GM13976 (cell line): ENCODE data around the gene CDK5RAP1.
"Not testable (repeated sequence)": the region's sequence is repeated elsewhere in the genome, so short reads cannot be mapped to it uniquely, and the experiment has no call there.

Source experiments
- DNase-seq: peaks from one replicate; pipeline ENCODE4 v3.0.0; 2012; ENCODE audit warnings: low spot score
- in situ Hi-C: fragments of 300-500 bp; cut with MboI; formaldehyde crosslinking; loops from one replicate; pipeline ENCODE4 v1.12.0; 2022; ENCODE audit warnings: low sequenced_read_pairs, mixed read lengths, inconsistent platforms; ENCODE audit not compliant: unreplicated experiment
- TF ChIP-seq, protein P1 (sequence below): IDR thresholded peaks from 2 replicates; pipeline ENCODE4 v1.5.1; 2012; ENCODE audit warnings: borderline replicate concordance, mild to moderate bottlenecking; ENCODE audit not compliant: insufficient read depth; ENCODE audit errors: extremely low read depth, missing control alignments, control extremely low read depth

CDK5RAP1 gene

DNA sequence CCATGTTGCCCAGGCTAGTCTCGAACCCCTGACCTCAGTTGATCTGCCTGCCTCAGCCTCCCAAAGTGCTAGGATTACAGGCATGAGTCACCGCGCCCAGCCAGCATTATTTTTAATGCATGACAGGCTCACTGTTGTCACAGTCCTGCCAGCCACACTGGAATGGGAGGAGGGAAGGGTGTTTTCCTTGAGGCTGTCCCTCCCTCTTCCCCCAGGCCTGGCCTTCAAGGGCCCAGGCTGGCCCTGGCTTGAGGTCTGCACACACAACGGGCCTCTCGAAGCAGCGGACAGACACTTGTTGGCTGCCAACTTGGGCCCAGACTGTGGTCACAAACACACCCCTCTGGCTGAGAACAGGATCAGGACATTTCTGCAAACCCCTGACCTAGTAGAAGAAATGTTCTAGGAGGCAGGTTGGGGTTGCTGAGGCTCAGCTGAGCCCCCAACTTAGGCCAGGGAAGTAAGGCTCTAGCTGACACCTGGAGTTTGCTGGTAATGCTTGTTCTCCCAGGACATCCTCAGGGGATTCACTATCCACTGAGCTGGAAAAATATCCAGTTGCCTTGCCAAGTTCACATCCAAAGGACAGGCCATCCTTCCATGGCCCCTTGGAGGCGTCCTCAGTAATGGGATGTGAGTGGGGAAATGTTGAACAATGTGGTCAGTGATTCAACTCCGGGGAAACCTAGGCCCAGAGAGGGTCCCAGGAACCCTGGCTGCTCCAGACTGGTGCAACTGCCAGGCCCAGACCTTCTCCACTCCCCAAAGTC is 32.3 kb upstream of the CDK5RAP1 start:
- TF ChIP-seq, protein P1, sequence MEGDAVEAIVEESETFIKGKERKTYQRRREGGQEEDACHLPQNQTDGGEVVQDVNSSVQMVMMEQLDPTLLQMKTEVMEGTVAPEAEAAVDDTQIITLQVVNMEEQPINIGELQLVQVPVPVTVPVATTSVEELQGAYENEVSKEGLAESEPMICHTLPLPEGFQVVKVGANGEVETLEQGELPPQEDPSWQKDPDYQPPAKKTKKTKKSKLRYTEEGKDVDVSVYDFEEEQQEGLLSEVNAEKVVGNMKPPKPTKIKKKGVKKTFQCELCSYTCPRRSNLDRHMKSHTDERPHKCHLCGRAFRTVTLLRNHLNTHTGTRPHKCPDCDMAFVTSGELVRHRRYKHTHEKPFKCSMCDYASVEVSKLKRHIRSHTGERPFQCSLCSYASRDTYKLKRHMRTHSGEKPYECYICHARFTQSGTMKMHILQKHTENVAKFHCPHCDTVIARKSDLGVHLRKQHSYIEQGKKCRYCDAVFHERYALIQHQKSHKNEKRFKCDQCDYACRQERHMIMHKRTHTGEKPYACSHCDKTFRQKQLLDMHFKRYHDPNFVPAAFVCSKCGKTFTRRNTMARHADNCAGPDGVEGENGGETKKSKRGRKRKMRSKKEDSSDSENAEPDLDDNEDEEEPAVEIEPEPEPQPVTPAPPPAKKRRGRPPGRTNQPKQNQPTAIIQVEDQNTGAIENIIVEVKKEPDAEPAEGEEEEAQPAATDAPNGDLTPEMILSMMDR: no peak
- DNase-seq: no peak
- in situ Hi-C loops: no loop called here

DNA sequence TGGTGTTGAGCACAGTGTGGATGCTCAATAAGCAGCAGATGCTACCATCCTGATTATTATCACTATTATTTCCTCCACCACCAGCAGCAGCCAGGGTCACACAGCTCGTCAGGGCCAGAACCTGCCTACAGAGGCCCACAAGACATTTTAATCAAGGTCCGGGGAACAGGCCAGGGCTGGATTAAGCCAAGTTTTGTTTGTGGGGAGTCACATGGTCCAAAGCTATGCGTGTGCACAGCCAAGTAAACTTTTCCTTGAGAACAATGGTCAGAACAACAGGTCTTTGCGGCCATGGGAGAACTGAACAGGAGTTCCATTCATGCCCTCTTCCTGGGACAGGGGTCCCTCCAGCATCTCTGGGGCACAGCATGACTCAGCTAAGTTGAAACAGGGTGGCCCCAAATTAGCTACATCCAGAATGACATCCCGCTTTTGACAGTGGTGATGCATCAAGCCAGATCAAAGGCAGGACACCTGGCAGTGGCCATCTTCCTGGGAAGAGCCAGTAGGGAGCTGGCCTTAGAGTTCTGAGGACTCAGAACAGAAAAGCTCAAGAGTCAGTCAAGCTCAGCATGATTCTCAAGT is 30.6 kb upstream of the CDK5RAP1 start:
- in situ Hi-C loops: no loop called here
- no peak for DNase-seq
- TF ChIP-seq, protein P1: no peak

DNA sequence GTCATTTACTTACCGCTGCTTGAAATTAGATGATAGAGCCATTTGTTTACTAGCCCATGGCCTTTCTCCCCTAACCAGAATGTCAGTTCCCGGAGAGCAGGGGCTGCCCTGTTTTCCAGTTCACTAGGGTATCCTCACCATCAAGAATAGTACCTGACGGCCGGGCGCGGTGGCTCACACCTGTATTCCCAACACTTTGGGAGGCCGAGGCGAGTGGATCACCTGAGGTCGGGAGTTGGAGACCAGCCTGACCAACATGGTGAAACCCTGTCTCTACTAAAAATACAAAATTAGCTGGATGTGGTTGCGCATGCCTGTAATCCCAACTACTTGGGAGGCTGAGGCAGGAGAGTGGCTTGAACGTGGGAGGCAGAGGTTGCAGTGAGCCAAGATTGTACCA is 22.6 kb upstream of the CDK5RAP1 start:
- in situ Hi-C loops, DNase-seq: not testable (repeated sequence)

DNA sequence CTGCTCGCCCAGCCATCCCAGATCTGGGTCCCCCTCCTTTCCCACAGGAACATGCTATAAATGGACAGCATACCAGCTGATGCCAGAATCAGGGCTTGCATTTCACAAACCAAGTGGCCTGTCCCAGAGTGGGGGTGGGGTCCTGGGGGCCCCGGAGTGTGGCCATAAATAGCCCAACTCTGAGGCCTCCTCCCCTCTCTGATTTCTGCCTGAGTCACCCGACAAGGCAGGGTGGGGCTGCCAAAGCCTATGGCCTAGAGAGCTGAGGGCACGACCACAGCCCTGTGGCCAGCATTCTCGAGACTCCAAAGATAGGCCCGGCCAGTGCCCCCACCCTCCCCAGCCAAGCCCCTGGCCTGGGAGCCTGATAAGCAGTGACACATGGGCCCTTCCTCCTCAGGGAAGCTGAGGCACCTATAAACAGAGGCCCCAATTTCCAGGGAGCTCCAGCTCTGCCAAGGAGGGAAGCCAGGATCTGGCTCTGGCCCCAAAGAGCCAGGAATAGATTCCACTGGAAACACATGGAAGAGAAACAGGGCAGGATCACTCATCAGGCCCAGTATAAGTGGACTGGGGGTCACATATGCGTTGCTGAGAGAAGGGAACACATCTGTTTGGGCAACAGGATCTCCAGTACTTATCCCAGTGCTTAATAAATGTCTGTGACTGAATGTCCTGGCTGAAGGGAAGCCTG is 22.0 kb upstream of the CDK5RAP1 start:
- in situ Hi-C loops: no loop called here
- TF ChIP-seq, protein P1: no peak
- no peak for DNase-seq

DNA sequence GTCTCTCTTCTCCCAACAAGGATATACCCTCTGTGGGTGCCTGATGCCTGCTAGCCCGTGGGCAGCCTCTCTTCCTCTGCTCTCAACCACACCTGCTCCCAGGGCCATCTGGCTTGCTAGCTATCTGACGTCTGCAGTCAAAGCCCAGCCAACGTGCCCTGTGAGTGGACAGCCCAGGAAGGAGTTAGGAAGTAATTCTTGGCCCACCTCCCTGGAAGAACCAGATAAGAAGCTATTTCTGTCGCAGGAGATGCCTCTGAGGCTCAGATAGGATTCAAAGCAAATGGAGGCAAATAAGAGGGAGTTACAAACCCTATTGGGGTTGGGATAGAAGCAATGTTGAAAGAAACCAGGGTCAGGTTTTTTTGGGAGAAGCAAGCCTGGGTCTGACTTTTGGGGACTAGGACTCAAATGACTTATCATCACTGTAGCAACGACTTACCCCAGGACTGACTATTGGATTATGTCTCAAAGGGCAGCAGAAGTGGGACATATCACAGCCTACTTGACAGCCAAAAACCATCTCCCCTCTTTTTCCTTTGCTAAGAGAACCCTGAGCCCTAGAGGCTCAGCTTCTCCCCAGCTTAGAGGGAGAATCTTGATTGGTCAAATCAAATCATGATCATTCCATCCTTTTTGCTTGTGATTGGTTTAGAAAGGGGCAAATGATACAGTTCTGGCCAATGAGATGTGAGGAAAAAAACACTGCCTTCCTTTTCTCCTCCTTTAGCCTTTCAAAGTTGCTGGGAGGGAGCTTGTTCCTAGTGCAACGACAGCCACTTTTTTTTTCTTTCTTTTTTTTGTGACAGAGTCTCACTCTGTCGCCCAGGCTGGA is 18.0 kb upstream of the CDK5RAP1 start:
- DNase-seq: no peak
- TF ChIP-seq, protein P1: no peak
- in situ Hi-C loops: no loop called here

DNA sequence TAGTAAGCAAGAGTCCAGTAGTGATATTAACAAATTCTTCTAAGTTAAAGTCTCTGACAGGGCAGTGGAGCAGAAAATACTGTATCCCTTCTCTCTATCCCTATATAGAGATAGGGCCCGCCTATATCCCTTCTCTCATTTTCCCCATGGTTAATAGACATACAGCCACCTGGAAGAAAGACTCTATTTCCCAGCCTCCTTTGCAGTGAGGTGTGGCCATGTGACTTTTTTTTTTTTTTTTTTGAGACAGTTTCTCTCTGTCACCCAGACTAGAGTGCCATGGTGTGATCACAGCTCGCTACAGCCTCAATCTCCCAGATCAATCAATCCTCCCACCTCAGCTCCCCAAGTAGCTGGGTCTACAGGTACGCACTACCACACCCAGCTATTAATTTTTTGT is 16.7 kb upstream of the CDK5RAP1 start:
- TF ChIP-seq, protein P1: no peak
- no peak for DNase-seq
- in situ Hi-C loops: no loop called here
